Activated CD8-positive, alpha-beta T cell treated with anti-CD3 and anti-CD28 coated beads for 36 hours (primary cell): ENCODE data around the gene MACROD1. TPM values are rescaled to one million over a fixed set of nuclear protein-coding genes. Genes with fewer than 3 reads are reported as not detected.

ENCODE experiments used
- ATAC-seq: fragments of 200-7000 bp; cut with Tn5 transposase; one replicate; pipeline ENCODE4 v1.10.0; 2021; ENCODE audit warnings: mild to moderate bottlenecking, moderate library complexity
- CTCF ChIA-PET: fragments of 350-600 bp; sonication (Branson Sonifier 250); formaldehyde crosslinking; loops from one replicate; lab custom pipeline; 2021; ENCODE audit warnings: antibody characterized with exemption; lab: Charles Lee
- POLR2A ChIA-PET: fragments of 350-600 bp; sonication (Branson Sonifier 250); formaldehyde crosslinking; loops from one replicate; lab custom pipeline; 2021; ENCODE audit warnings: antibody characterized with exemption; lab: Charles Lee
- DNase-seq: peaks from one replicate; pipeline ENCODE4 v3.0.0-alpha.2; 2020
- H3K27ac Mint-ChIP-seq: one replicate; pipeline ENCODE4 v1.8.0; 2021; ENCODE audit warnings: mild to moderate bottlenecking, mixed read lengths
- H3K27me3 Mint-ChIP-seq: one replicate; pipeline ENCODE4 v1.8.0; 2021; ENCODE audit warnings: mixed read lengths
- H3K36me3 Mint-ChIP-seq: one replicate; pipeline ENCODE4 v1.8.0; 2021; ENCODE audit warnings: low read depth, mixed read lengths
- H3K4me1 Mint-ChIP-seq: one replicate; pipeline ENCODE4 v1.8.0; 2021; ENCODE audit warnings: low read depth, mixed read lengths
- H3K4me3 Mint-ChIP-seq: one replicate; pipeline ENCODE4 v1.8.0; 2021; ENCODE audit warnings: mild to moderate bottlenecking, moderate library complexity, mixed read lengths
- H3K9me3 Mint-ChIP-seq: one replicate; pipeline ENCODE4 v1.8.0; 2021; ENCODE audit warnings: mixed read lengths
- intact Hi-C: fragments of 100-400 bp; cut with micrococcal nuclease; formaldehyde crosslinking; loops from one replicate; pipeline ENCODE4 v1.10.0; 2022
- total RNA-seq, 2 experiments: library from RNA; stranded (reverse); gene quantifications; one replicate each; pipeline ENCODE4 v1.2.3, GENCODE V29; 2021
- TF ChIP-seq, protein P1 (sequence below): fragments of 200-600 bp; IDR thresholded peaks from one replicate; pipeline ENCODE4 v1.8.0; 2022; ENCODE audit warnings: antibody characterized with exemption, mild to moderate bottlenecking

Gene MACROD1
- total RNA-seq, 2 experiments from 2014 or later, result 38.7 to 38.8 TPM

DNA sequence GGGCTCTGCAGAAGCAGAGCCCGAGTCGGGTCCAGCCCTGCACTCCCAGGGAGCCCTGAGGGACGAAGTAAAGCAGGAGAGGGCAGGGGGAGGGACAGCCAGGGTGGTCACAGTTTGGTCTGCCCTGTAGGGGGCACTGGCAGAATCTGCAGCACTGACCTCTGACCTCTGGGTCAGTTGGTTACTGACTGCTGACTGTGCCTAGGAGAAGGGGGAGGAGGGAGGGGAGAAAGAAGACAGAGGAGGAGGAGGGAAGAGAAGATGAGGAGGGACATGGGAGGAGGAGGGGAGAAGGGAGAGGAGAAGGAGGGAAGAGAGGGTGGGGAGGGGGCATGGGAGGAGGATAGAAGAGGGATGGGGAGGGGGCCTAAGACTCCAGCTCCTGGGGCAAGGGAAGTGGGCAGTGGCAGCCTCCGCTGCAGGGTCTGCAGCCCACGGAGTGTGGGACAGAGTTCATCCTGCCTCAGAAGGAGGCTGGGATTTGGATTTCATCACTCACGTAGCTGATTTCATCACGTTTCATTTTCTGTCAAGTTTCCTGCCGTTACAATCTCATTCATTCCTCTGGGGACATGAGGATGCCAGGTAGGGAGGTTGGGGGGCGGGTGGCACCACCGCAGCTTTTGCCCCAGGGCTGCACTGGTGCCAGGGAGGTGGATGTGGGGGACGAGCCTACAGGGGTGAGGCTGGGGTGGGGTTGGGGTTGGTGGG is 75.0 kb downstream of the MACROD1 start:
- Mint-ChIP-seq H3K4me1 (no peaks in the 10 kb centered on the region), H3K27ac (no peak overlapping the region), H3K36me3 (no peaks in the 10 kb centered on the region), H3K27me3 (no peaks in the 10 kb centered on the region), H3K9me3 (no peaks in the 10 kb centered on the region), H3K4me3 (no peak overlapping the region)
- ATAC-seq (no peak), DNase-seq (no peak)
- intact Hi-C loops, result no loop called here
- POLR2A ChIA-PET, result no interaction called here
- TF ChIP-seq, protein P1, sequence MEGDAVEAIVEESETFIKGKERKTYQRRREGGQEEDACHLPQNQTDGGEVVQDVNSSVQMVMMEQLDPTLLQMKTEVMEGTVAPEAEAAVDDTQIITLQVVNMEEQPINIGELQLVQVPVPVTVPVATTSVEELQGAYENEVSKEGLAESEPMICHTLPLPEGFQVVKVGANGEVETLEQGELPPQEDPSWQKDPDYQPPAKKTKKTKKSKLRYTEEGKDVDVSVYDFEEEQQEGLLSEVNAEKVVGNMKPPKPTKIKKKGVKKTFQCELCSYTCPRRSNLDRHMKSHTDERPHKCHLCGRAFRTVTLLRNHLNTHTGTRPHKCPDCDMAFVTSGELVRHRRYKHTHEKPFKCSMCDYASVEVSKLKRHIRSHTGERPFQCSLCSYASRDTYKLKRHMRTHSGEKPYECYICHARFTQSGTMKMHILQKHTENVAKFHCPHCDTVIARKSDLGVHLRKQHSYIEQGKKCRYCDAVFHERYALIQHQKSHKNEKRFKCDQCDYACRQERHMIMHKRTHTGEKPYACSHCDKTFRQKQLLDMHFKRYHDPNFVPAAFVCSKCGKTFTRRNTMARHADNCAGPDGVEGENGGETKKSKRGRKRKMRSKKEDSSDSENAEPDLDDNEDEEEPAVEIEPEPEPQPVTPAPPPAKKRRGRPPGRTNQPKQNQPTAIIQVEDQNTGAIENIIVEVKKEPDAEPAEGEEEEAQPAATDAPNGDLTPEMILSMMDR, result no peak
- CTCF ChIA-PET, result interaction anchor here (1.9 kb wide), 1 partner anchor 62 kb away, joined by 4 read pairs; no protein-coding TSS in a partner anchor

DNA sequence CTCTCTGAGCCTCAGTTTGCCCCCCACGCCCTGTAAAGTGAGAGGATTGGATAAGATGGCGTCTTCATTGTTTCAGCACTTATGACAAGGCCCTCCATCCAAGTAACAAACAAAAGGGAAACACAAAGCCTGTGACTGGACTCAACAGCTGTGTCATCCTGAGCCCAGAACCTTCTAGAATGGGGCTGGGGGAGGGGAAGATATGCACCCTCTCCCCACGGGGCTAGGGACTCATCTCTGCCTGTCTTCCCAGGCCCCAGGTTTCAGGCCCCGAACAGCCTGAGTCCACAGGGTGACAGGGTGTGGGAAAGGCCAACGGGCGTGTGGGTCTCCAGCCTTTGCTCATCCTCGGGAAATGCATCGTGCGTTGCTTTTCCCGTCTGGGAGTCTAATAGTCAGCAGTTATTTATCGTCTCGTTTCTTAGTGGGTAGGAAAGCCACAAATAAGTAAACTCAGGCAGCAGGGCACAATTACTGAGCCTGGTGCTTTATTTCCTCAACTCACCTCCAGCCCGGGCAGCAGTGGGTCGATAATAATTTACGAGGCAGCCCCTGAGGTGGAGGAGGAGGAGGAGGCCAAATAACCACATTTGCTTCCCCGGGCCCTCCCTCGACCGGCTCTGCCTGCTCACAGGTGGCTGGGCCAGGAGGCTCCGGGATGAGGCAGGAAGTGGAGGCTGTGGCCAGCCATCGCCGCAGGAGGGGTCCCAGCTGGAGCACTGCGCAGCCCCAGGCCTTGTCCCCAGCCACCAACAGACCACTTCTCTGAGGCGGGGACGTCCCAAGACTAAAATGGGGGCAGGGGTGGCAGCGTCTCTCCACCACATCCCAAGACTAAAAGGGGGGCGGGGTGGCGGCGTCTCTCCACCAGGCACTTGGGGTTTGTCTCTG is 75.8 kb downstream of the MACROD1 start:
- ChIA-PET POLR2A (no interaction called here), CTCF (interaction anchor here (1.9 kb wide), 1 partner anchor 63 kb away, joined by 4 read pairs; no protein-coding TSS in a partner anchor)
- H3K4me1 Mint-ChIP-seq, result no peaks in the 10 kb centered on the region
- H3K9me3 Mint-ChIP-seq, result no peaks in the 10 kb centered on the region
- no peak for DNase-seq
- intact Hi-C loops, result no loop called here
- no peak for ATAC-seq
- TF ChIP-seq, protein P1, result no peak
- H3K36me3 Mint-ChIP-seq, result no peaks in the 10 kb centered on the region
- H3K27me3 Mint-ChIP-seq, result no peaks in the 10 kb centered on the region
- no peak overlapping the region for H3K4me3 Mint-ChIP-seq
- H3K27ac Mint-ChIP-seq, result no peak overlapping the region

DNA sequence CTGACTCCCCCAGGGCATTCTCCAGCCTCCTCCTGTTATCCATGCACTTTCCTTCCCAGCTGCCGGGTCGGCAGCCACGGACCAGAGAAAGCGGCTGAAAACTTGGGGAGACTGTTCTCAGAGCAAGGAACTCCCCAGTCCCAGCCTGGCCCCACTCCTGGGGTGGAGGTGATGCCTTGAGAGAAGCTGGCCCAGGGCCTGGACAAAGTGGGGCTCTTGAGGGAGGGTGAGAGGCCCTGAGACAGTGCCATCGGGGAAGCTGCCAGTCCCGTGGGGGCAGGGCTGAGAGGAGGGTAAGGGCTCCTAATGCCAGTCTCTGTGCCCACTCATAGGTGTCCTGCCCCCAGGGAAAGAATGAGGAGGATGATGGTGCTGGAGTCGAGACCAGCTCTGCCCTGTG is 76.4 kb downstream of the MACROD1 start:
- Mint-ChIP-seq H3K27me3 (no peaks in the 10 kb centered on the region), H3K4me1 (no peaks in the 10 kb centered on the region), H3K27ac (no peak overlapping the region), H3K4me3 (no peak overlapping the region), H3K9me3 (no peaks in the 10 kb centered on the region), H3K36me3 (no peaks in the 10 kb centered on the region)
- POLR2A ChIA-PET, result no interaction called here
- intact Hi-C loops, result no loop called here
- TF ChIP-seq, protein P1, result no peak
- CTCF ChIA-PET, result no interaction called here
- DNase-seq (no peak), ATAC-seq (no peak)

DNA sequence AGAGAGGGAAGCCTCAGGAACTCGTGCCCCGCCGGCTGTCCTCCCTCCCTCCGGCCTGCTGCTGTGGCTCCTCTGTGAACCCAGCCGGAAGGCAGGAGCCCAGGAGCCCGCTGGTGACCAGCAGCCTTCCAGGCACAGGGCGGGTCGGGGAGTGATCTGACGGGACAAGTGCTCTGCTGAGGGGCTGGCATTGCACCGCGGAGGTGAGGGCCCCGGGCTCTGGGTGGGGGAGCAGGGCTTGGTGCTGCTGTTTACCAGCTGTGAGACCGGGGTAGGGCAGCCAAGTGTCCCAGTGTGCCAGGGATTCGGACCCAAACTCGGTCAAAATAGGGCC is 76.9 kb downstream of the MACROD1 start:
- ATAC-seq (no peak), DNase-seq (no peak)
- Mint-ChIP-seq H3K9me3 (no peaks in the 10 kb centered on the region), H3K27me3 (no peaks in the 10 kb centered on the region), H3K4me3 (no peak overlapping the region), H3K27ac (no peak overlapping the region), H3K36me3 (no peaks in the 10 kb centered on the region), H3K4me1 (no peaks in the 10 kb centered on the region)
- intact Hi-C loops, result no loop called here
- ChIA-PET POLR2A (no interaction called here), CTCF (no interaction called here)
- TF ChIP-seq, protein P1, result no peak
